GM23338 (cell line): Measurements from ENCODE around the gene UBAP2. TPM values are rescaled to one million over a fixed set of nuclear protein-coding genes. Genes with fewer than 3 reads are reported as not detected.

Experiments used
- ATAC-seq: fragments of 200-7000 bp; cut with Tn5 transposase; 3 replicates; pipeline ENCODE4 v1.9.1; 2020
- DNase-seq: peaks from one replicate; pipeline ENCODE4 v3.0.0-alpha.2; 2015; ENCODE audit warnings: low spot score
- H2AFZ ChIP-seq: fragments of 200-600 bp; sonication (generic); 2 replicates; pipeline ENCODE4 v1.8.0; 2016; ENCODE audit warnings: antibody characterized with exemption, mild to moderate bottlenecking, moderate library complexity
- H3F3A ChIP-seq: fragments of 200-600 bp; sonication (generic); replicated peaks from 2 replicates; pipeline ENCODE4 v1.8.0; 2017; ENCODE audit warnings: antibody characterized with exemption, mixed run types, low read depth
- H3K27ac ChIP-seq: fragments of 200-600 bp; sonication (generic); 2 replicates; pipeline ENCODE4 v1.6.1; 2016; ENCODE audit warnings: low read depth
- H3K27me3 ChIP-seq: fragments of 200-600 bp; sonication (generic); 2 replicates; pipeline ENCODE4 v1.8.0; 2016; ENCODE audit warnings: mild to moderate bottlenecking, mixed run types, moderate library complexity; ENCODE audit not compliant: insufficient read depth
- H3K36me3 ChIP-seq: fragments of 200-600 bp; sonication (generic); 2 replicates; pipeline ENCODE4 v1.8.0; 2016; ENCODE audit warnings: mild to moderate bottlenecking; ENCODE audit not compliant: insufficient read depth
- H3K4me1 ChIP-seq: fragments of 200-600 bp; sonication (generic); 2 replicates; pipeline ENCODE4 v1.8.0; 2016; ENCODE audit warnings: mild to moderate bottlenecking, moderate library complexity; ENCODE audit not compliant: insufficient read depth
- H3K4me2 ChIP-seq: fragments of 200-600 bp; sonication (generic); 2 replicates; pipeline ENCODE4 v1.7.1; 2017; ENCODE audit warnings: mixed run types
- H3K4me3 ChIP-seq: fragments of 200-600 bp; sonication (generic); 2 replicates; pipeline ENCODE4 v1.6.1; 2016; ENCODE audit warnings: mixed run types
- H3K79me2 ChIP-seq: fragments of 200-600 bp; sonication (generic); replicated peaks from 2 replicates; pipeline ENCODE4 v1.8.0; 2017; ENCODE audit warnings: mild to moderate bottlenecking; ENCODE audit not compliant: insufficient read depth
- H3K9me2 ChIP-seq: fragments of 200-600 bp; sonication (generic); 2 replicates; pipeline ENCODE4 v1.8.0; 2017; ENCODE audit not compliant: insufficient read depth
- H4K20me1 ChIP-seq: fragments of 200-600 bp; sonication (generic); replicated peaks from 2 replicates; pipeline ENCODE4 v1.8.0; 2017; ENCODE audit warnings: mild to moderate bottlenecking; ENCODE audit not compliant: insufficient read depth
- H3K27ac Mint-ChIP-seq: 2 replicates; pipeline ENCODE4 v1.8.0; 2020; ENCODE audit warnings: inconsistent platforms, mild to moderate bottlenecking, moderate library complexity, mixed read lengths
- H3K27me3 Mint-ChIP-seq: 3 replicates; pipeline ENCODE4 v1.8.0; 2022; ENCODE audit warnings: low read depth, mild to moderate bottlenecking, moderate library complexity, mixed read lengths, inconsistent platforms; ENCODE audit not compliant: insufficient read depth, poor library complexity
- H3K36me3 Mint-ChIP-seq: 3 replicates; pipeline ENCODE4 v1.8.0; 2021; ENCODE audit warnings: low read depth, mild to moderate bottlenecking, inconsistent platforms, moderate library complexity, mixed read lengths
- H3K4me1 Mint-ChIP-seq: 3 replicates; pipeline ENCODE4 v1.8.0; 2020; ENCODE audit warnings: mild to moderate bottlenecking, inconsistent platforms, mixed read lengths
- H3K4me3 Mint-ChIP-seq: 3 replicates; pipeline ENCODE4 v1.8.0; 2021; ENCODE audit warnings: moderate library complexity, mild to moderate bottlenecking, inconsistent platforms, mixed read lengths
- H3K9me3 Mint-ChIP-seq: 3 replicates; pipeline ENCODE4 v1.8.0; 2020; ENCODE audit warnings: moderate library complexity, mild to moderate bottlenecking, inconsistent platforms, mixed read lengths
- CREB1 ChIP-seq: fragments of 250-450 bp; sonication (Bioruptor Pico); IDR thresholded peaks from 2 replicates; pipeline ENCODE4 v1.5.0; 2020; ENCODE audit warnings: low read depth, mild to moderate bottlenecking, moderate library complexity
- EZH2 ChIP-seq: fragments of 200-600 bp; sonication (generic); IDR thresholded peaks from one replicate; pipeline ENCODE4 v1.8.0; 2017; ENCODE audit warnings: antibody characterized with exemption, mild to moderate bottlenecking, low read depth; ENCODE audit not compliant: unreplicated experiment
- EZH2phosphoT487 ChIP-seq: fragments of 200-600 bp; sonication (generic); IDR thresholded peaks from one replicate; pipeline ENCODE4 v1.8.1; 2018; ENCODE audit warnings: antibody characterized with exemption; ENCODE audit not compliant: unreplicated experiment
- JUNB ChIP-seq: IDR thresholded peaks from one replicate; pipeline ENCODE4 v1.6.1; 2016; ENCODE audit warnings: antibody characterized with exemption; ENCODE audit not compliant: unreplicated experiment
- NANOG ChIP-seq: IDR thresholded peaks from 2 replicates; pipeline ENCODE4 v1.6.1; 2016; ENCODE audit warnings: antibody characterized with exemption, borderline replicate concordance
- POLR2AphosphoS5 ChIP-seq: IDR thresholded peaks from 2 replicates; pipeline ENCODE4 v1.6.1; 2016; ENCODE audit warnings: antibody characterized with exemption, low read depth
- STAT1 ChIP-seq: IDR thresholded peaks from one replicate; pipeline ENCODE4 v1.6.1; 2016; ENCODE audit warnings: antibody characterized with exemption; ENCODE audit not compliant: unreplicated experiment
- ZNF114 ChIP-seq: fragments of 250-450 bp; sonication (Bioruptor Pico); IDR thresholded peaks from 2 replicates; pipeline ENCODE4 v1.5.0; 2020; ENCODE audit warnings: mild to moderate bottlenecking, moderate library complexity
- ZNF331 ChIP-seq: fragments of 250-450 bp; sonication (Bioruptor Pico); IDR thresholded peaks from 2 replicates; pipeline ENCODE4 v1.5.0; 2020; ENCODE audit warnings: low read depth, mild to moderate bottlenecking, moderate library complexity
- polyA plus RNA-seq: library from polyadenylated mRNA; unstranded; fragments of >200 nt; fragmentation: Nextera tagmentation; extraction: Ambion mirVana; gene quantifications from 2 replicates; pipeline ENCODE4 v1.2.1, GENCODE V29; 2016
- total RNA-seq: library from RNA; depleted of rRNA; stranded (reverse); fragments of >200 nt; shearing (Covaris generic); gene quantifications from 2 replicates; pipeline ENCODE4 v1.2.3, GENCODE V29; 2014
- TF ChIP-seq, protein P1 (sequence below): IDR thresholded peaks from one replicate; pipeline ENCODE4 v1.6.1; 2018; ENCODE audit warnings: antibody characterized with exemption; ENCODE audit not compliant: unreplicated experiment
- TF ChIP-seq, protein P2 (sequence below): fragments of 250-450 bp; sonication (Bioruptor Pico); IDR thresholded peaks from 2 replicates; pipeline ENCODE4 v1.5.0; 2020; ENCODE audit warnings: mild to moderate bottlenecking, moderate library complexity
- TF ChIP-seq, protein P3 (sequence below): IDR thresholded peaks from 2 replicates; pipeline ENCODE4 v1.6.1; 2016; ENCODE audit warnings: antibody characterized with exemption
- TF ChIP-seq, protein P4 (sequence below), 2 experiments: fragments of 200-600 bp in 1 of 2; sonication (generic) in 1 of 2; conservative IDR thresholded peaks; 2 replicates each; pipeline versions ENCODE4 v1.5.1 to v1.6.1; 2016 to 2017; ENCODE audit warnings: antibody characterized with exemption in 2 of 2, low read depth in 2 of 2, mild to moderate bottlenecking in 2 of 2, moderate library complexity in 1 of 2

The UBAP2 gene
- total and polyA plus RNA-seq, 2 experiments from 2014 or later, result 47.4 to 56.4 TPM

DNA sequence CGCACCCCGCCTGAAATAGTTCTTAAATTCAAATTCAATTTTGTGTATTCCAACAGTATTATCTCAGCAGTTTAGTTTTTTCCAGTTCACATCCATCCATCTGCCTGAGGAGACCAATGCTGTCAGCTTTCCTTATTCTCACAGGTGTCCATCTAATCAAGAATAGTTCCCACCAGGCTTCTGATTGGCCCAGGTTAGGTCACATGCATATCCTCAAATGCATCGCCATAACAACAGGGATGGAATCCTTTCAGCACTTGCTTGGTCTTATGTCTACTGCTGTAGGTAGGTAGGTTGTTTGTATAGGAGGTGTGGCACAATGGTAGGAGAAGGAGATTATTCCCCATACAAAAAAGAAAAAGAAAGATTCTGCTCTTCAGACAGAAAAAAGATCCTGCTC, 140.6 kb downstream of the UBAP2 start:
- no peak overlapping the region for H3K4me3 ChIP-seq
- no peak overlapping the region for H3K4me3 Mint-ChIP-seq
- peaks cover 10% of the 10 kb centered on the region; the same call in 1 of the 2 replicates for H4K20me1 ChIP-seq
- H3K27me3 ChIP-seq, result no peaks in the 10 kb centered on the region
- no peaks in the 10 kb centered on the region for H3F3A ChIP-seq
- H3K36me3 Mint-ChIP-seq, result peaks cover 17% of the 10 kb centered on the region; the same call in 2 of the 3 replicates
- TF ChIP-seq EZH2 (no peak), JUNB (no peak), STAT1 (no peak), CREB1 (CRISPR knock-in tag) (no peak), EZH2phosphoT487 (no peak), POLR2AphosphoS5 (no peak), NANOG (no peak), ZNF114 (CRISPR knock-in tag) (no peak), ZNF331 (no peak)
- TF ChIP-seq, protein P1, sequence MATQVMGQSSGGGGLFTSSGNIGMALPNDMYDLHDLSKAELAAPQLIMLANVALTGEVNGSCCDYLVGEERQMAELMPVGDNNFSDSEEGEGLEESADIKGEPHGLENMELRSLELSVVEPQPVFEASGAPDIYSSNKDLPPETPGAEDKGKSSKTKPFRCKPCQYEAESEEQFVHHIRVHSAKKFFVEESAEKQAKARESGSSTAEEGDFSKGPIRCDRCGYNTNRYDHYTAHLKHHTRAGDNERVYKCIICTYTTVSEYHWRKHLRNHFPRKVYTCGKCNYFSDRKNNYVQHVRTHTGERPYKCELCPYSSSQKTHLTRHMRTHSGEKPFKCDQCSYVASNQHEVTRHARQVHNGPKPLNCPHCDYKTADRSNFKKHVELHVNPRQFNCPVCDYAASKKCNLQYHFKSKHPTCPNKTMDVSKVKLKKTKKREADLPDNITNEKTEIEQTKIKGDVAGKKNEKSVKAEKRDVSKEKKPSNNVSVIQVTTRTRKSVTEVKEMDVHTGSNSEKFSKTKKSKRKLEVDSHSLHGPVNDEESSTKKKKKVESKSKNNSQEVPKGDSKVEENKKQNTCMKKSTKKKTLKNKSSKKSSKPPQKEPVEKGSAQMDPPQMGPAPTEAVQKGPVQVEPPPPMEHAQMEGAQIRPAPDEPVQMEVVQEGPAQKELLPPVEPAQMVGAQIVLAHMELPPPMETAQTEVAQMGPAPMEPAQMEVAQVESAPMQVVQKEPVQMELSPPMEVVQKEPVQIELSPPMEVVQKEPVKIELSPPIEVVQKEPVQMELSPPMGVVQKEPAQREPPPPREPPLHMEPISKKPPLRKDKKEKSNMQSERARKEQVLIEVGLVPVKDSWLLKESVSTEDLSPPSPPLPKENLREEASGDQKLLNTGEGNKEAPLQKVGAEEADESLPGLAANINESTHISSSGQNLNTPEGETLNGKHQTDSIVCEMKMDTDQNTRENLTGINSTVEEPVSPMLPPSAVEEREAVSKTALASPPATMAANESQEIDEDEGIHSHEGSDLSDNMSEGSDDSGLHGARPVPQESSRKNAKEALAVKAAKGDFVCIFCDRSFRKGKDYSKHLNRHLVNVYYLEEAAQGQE, result no peak
- TF ChIP-seq, protein P2, sequence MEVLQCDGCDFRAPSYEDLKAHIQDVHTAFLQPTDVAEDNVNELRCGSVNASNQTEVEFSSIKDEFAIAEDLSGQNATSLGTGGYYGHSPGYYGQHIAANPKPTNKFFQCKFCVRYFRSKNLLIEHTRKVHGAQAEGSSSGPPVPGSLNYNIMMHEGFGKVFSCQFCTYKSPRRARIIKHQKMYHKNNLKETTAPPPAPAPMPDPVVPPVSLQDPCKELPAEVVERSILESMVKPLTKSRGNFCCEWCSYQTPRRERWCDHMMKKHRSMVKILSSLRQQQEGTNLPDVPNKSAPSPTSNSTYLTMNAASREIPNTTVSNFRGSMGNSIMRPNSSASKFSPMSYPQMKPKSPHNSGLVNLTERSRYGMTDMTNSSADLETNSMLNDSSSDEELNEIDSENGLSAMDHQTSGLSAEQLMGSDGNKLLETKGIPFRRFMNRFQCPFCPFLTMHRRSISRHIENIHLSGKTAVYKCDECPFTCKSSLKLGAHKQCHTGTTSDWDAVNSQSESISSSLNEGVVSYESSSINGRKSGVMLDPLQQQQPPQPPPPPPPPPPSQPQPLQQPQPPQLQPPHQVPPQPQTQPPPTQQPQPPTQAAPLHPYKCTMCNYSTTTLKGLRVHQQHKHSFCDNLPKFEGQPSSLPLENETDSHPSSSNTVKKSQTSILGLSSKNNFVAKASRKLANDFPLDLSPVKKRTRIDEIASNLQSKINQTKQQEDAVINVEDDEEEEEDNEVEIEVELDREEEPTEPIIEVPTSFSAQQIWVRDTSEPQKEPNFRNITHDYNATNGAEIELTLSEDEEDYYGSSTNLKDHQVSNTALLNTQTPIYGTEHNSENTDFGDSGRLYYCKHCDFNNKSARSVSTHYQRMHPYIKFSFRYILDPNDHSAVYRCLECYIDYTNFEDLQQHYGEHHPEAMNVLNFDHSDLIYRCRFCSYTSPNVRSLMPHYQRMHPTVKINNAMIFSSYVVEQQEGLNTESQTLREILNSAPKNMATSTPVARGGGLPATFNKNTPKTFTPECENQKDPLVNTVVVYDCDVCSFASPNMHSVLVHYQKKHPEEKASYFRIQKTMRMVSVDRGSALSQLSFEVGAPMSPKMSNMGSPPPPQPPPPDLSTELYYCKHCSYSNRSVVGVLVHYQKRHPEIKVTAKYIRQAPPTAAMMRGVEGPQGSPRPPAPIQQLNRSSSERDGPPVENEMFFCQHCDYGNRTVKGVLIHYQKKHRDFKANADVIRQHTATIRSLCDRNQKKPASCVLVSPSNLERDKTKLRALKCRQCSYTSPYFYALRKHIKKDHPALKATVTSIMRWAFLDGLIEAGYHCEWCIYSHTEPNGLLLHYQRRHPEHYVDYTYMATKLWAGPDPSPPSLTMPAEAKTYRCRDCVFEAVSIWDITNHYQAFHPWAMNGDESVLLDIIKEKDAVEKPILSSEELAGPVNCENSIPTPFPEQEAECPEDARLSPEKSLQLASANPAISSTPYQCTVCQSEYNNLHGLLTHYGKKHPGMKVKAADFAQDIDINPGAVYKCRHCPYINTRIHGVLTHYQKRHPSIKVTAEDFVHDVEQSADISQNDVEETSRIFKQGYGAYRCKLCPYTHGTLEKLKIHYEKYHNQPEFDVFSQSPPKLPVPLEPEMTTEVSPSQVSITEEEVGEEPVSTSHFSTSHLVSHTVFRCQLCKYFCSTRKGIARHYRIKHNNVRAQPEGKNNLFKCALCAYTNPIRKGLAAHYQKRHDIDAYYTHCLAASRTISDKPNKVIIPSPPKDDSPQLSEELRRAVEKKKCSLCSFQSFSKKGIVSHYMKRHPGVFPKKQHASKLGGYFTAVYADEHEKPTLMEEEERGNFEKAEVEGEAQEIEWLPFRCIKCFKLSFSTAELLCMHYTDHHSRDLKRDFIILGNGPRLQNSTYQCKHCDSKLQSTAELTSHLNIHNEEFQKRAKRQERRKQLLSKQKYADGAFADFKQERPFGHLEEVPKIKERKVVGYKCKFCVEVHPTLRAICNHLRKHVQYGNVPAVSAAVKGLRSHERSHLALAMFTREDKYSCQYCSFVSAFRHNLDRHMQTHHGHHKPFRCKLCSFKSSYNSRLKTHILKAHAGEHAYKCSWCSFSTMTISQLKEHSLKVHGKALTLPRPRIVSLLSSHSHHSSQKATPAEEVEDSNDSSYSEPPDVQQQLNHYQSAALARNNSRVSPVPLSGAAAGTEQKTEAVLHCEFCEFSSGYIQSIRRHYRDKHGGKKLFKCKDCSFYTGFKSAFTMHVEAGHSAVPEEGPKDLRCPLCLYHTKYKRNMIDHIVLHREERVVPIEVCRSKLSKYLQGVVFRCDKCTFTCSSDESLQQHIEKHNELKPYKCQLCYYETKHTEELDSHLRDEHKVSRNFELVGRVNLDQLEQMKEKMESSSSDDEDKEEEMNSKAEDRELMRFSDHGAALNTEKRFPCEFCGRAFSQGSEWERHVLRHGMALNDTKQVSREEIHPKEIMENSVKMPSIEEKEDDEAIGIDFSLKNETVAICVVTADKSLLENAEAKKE (CRISPR knock-in tag), result no peak
- TF ChIP-seq, protein P3, sequence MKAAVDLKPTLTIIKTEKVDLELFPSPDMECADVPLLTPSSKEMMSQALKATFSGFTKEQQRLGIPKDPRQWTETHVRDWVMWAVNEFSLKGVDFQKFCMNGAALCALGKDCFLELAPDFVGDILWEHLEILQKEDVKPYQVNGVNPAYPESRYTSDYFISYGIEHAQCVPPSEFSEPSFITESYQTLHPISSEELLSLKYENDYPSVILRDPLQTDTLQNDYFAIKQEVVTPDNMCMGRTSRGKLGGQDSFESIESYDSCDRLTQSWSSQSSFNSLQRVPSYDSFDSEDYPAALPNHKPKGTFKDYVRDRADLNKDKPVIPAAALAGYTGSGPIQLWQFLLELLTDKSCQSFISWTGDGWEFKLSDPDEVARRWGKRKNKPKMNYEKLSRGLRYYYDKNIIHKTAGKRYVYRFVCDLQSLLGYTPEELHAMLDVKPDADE, result no peak
- TF ChIP-seq, protein P4, sequence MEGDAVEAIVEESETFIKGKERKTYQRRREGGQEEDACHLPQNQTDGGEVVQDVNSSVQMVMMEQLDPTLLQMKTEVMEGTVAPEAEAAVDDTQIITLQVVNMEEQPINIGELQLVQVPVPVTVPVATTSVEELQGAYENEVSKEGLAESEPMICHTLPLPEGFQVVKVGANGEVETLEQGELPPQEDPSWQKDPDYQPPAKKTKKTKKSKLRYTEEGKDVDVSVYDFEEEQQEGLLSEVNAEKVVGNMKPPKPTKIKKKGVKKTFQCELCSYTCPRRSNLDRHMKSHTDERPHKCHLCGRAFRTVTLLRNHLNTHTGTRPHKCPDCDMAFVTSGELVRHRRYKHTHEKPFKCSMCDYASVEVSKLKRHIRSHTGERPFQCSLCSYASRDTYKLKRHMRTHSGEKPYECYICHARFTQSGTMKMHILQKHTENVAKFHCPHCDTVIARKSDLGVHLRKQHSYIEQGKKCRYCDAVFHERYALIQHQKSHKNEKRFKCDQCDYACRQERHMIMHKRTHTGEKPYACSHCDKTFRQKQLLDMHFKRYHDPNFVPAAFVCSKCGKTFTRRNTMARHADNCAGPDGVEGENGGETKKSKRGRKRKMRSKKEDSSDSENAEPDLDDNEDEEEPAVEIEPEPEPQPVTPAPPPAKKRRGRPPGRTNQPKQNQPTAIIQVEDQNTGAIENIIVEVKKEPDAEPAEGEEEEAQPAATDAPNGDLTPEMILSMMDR (conservative IDR thresholded peaks at IDR 0.05; ENCODE audit: low read depth in 2 of 2), result no peak
- H3K4me1 ChIP-seq, result peaks cover 17% of the 10 kb centered on the region
- no peak overlapping the region for H3K4me2 ChIP-seq
- no peak overlapping the region for H3K27ac ChIP-seq
- no peak overlapping the region for H2AFZ ChIP-seq
- peaks cover 14% of the 10 kb centered on the region; the same call in 2 of the 3 replicates for H3K4me1 Mint-ChIP-seq
- ATAC-seq (peak; percentile 33; the same call in 2 of the 3 replicates), DNase-seq (peak; percentile 46)
- no peaks in the 10 kb centered on the region for H3K9me2 ChIP-seq
- peaks cover 3% of the 10 kb centered on the region for H3K27me3 Mint-ChIP-seq
- H3K36me3 ChIP-seq, result no peaks in the 10 kb centered on the region
- H3K27ac Mint-ChIP-seq, result no peak overlapping the region
- H3K79me2 ChIP-seq, result peaks cover 58% of the 10 kb centered on the region
- no peaks in the 10 kb centered on the region for H3K9me3 Mint-ChIP-seq
